ENCODE data around the gene RASL12. TPM values are rescaled to one million over a fixed set of nuclear protein-coding genes. Genes with fewer than 3 reads are reported as not detected.

The RASL12 gene
- total and polyA plus RNA-seq, 2 of the 8 experiments (the other 6 are each of a cell fraction or from before 2014, with no cell fraction given) = 9.5 to 10.3 TPM

DNA sequence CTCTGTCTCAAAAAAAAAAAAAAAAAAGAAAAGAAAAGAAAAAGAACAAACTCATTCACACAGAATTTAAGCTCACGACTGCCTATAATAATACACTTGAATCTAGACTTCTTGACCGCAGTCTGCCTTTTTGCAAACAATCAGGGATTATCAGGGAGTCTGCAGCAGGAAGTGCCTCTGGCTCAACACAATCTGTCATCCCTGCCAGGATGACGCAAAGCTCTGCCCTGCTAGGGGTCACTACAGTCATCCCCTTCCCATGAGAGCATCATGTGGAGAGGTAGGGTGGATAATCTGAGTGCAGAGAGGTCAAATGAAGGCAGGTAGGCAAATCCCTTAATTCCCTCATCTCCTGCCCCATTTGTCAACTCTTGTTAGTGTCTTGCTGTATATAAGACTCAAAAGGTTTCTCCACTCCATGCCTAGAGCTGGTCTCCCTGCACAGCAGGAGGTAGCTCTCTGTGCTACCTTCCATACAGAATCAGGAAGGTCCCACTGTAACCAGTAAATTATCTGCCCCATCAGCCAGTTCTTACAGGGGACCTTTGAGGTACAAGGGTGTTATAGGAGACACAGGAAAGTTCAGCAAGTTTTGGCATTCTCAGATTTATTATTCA, 43.0 kb upstream of the RASL12 start:
- H2AFZ ChIP-seq (ENCODE audit: low read length) = no peak overlapping the region
- FAIRE-seq = no peak
- no peak for TF ChIP-seq BRCA1 (IDR thresholded peaks at IDR 0.05; ENCODE audit: low read depth, low read length)
- TF ChIP-seq, protein P1, sequence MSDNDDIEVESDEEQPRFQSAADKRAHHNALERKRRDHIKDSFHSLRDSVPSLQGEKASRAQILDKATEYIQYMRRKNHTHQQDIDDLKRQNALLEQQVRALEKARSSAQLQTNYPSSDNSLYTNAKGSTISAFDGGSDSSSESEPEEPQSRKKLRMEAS (IDR thresholded peaks at IDR 0.05) = no peak
- TF ChIP-seq TAF7 (optimal IDR thresholded peaks at IDR 0.05; ENCODE audit: borderline replicate concordance, low read depth, low read length) = no peak
- no peak for TF ChIP-seq HDAC2 (IDR thresholded peaks at IDR 0.05; ENCODE audit: borderline replicate concordance in 1 of 2, low read depth in 2 of 2, low read length in 2 of 2)
- no peak for TF ChIP-seq SP1 (IDR thresholded peaks at IDR 0.05; ENCODE audit: low read depth, low read length)
- TF ChIP-seq SRF (IDR thresholded peaks at IDR 0.05; ENCODE audit: low read depth, low read length) = no peak
- TF ChIP-seq POLR2A (IDR thresholded peaks at IDR 0.05; ENCODE audit: control extremely low read depth in 1 of 2, low read depth in 2 of 2, low read length in 2 of 2) = no peak
- no peak for TF ChIP-seq CTBP2 (IDR thresholded peaks at IDR 0.05; ENCODE audit: borderline replicate concordance, insufficient read depth, insufficient read length, low read length)
- 0 out of 2 replicates have a peak, but pooled peaks have one; percentile 34 for TF ChIP-seq CREB1 (IDR thresholded peaks at IDR 0.05)
- DNase-seq (ENCODE audit: low read depth in 1 of 2, low spot score in 2 of 2) = no peak
- H3K23me2 ChIP-seq (ENCODE audit: low read depth, low read length) = no peaks in the 10 kb centered on the region
- peaks cover 0 to 5% (median 1%) of the 10 kb centered on the region in 4 experiments; a peak in 1 of 8 replicates for H3K36me3 ChIP-seq (ENCODE audit: control insufficient read depth in 2 of 4, insufficient read depth in 4 of 4, low read length in 3 of 4)
- 83% methylated on average over 3 of the region's 3 CpGs; no CpG with 5 or more reads in 1 of the 2 experiments for WGBS, 2 experiments (ENCODE audit: extremely low coverage in 1 of 2, insufficient coverage in 1 of 2, insufficient read length in 1 of 2, insufficient replicate concordance in 2 of 2, low coverage in 1 of 2, low lambda C conversion rate in 2 of 2, missing lambda C conversion rate in 1 of 2)
- no peak overlapping the region for H4K8ac ChIP-seq (ENCODE audit: extremely low read depth, insufficient read depth, low read length)
- no peak overlapping the region for H3K27ac ChIP-seq (ENCODE audit: low read depth, low read length)
- no peak overlapping the region for H3K56ac ChIP-seq (replicated peaks; ENCODE audit: insufficient read length, low read depth, low read length)
- no peak overlapping the region for H3K18ac ChIP-seq (ENCODE audit: extremely low read depth, low read length)
- CTCF ChIA-PET (ENCODE audit: partially characterized antibody) = interaction anchor here (0.5 to 3.5 kb wide), 7 partner anchors 10 to 1424 kb away, joined by 3 to 28 read pairs (median 4); no protein-coding TSS in a partner anchor
- no peak overlapping the region for H2BK15ac ChIP-seq (ENCODE audit: low read length)
- H3K9ac ChIP-seq (replicated peaks in 1 of 4; ENCODE audit: extremely low read depth in 1 of 4, low read depth in 3 of 4, low read length in 3 of 4) = no peak overlapping the region
- no peaks in the 10 kb centered on the region for H3K27me3 ChIP-seq (replicated peaks in 1 of 4; ENCODE audit: control insufficient read depth in 3 of 4, extremely low read depth in 1 of 4, insufficient read depth in 3 of 4, low read length in 3 of 4)
- no peak overlapping the region for H2BK20ac ChIP-seq (ENCODE audit: low read length)
- no peak overlapping the region for H4K91ac ChIP-seq (replicated peaks; ENCODE audit: insufficient read length, low read length)
- H2BK12ac ChIP-seq (ENCODE audit: low read depth, low read length) = no peak overlapping the region
- no peak overlapping the region for H2BK120ac ChIP-seq (replicated peaks; ENCODE audit: low read depth, low read length)
- H2AK5ac ChIP-seq (ENCODE audit: low read depth, low read length) = no peak overlapping the region
- no peak overlapping the region for H3K14ac ChIP-seq (ENCODE audit: insufficient read length)
- no peak overlapping the region for H3K23ac ChIP-seq (ENCODE audit: insufficient read length)
- no peak overlapping the region for H2BK5ac ChIP-seq (ENCODE audit: low read depth, low read length)
- no peak overlapping the region for H3K4ac ChIP-seq (replicated peaks; ENCODE audit: insufficient read length, low read depth, low read length)
- H3K4me2 ChIP-seq (ENCODE audit: insufficient read depth in 1 of 2, low read depth in 2 of 2, low read length in 2 of 2) = no peak overlapping the region
- no peak overlapping the region for H4K5ac ChIP-seq (ENCODE audit: insufficient read length, low read depth, low read length)
- POLR2A ChIA-PET (ENCODE audit: partially characterized antibody) = interaction anchor here (1.1 to 1.2 kb wide), 2 partner anchors 20 to 194 kb away, joined by 3 to 4 read pairs; partner anchors contain the start of gene RNU5B-1
- no peaks in the 10 kb centered on the region for H3K4me1 ChIP-seq (replicated peaks in 1 of 4; ENCODE audit: control insufficient read depth in 3 of 4, insufficient read depth in 4 of 4, low read length in 3 of 4)
- H3K9me3 ChIP-seq (ENCODE audit: insufficient read depth in 2 of 2, low read depth in 1 of 2, low read length in 1 of 2) = no peaks in the 10 kb centered on the region
- no peaks in the 10 kb centered on the region for H3K79me1 ChIP-seq (ENCODE audit: low read depth, low read length)
- H3K79me2 ChIP-seq (ENCODE audit: control insufficient read depth in 1 of 2, insufficient read depth in 2 of 2, low read length in 2 of 2) = no peaks in the 10 kb centered on the region
- no peaks in the 10 kb centered on the region for H4K20me1 ChIP-seq (replicated peaks in 1 of 2; ENCODE audit: control insufficient read depth in 1 of 2, insufficient read depth in 2 of 2, low read length in 2 of 2)
- H3K4me3 ChIP-seq (ENCODE audit: extremely low read depth in 1 of 4, insufficient read depth in 2 of 4, low read depth in 3 of 4, low read length in 4 of 4) = no peak overlapping the region
